ENCODE results near the gene TNS1. TPM values are rescaled to one million over a fixed set of nuclear protein-coding genes. Genes with fewer than 3 reads are reported as not detected.

The TNS1 gene
- total RNA-seq, 2 donors from 2014 or later: 4.4 to 44.9 TPM

DNA sequence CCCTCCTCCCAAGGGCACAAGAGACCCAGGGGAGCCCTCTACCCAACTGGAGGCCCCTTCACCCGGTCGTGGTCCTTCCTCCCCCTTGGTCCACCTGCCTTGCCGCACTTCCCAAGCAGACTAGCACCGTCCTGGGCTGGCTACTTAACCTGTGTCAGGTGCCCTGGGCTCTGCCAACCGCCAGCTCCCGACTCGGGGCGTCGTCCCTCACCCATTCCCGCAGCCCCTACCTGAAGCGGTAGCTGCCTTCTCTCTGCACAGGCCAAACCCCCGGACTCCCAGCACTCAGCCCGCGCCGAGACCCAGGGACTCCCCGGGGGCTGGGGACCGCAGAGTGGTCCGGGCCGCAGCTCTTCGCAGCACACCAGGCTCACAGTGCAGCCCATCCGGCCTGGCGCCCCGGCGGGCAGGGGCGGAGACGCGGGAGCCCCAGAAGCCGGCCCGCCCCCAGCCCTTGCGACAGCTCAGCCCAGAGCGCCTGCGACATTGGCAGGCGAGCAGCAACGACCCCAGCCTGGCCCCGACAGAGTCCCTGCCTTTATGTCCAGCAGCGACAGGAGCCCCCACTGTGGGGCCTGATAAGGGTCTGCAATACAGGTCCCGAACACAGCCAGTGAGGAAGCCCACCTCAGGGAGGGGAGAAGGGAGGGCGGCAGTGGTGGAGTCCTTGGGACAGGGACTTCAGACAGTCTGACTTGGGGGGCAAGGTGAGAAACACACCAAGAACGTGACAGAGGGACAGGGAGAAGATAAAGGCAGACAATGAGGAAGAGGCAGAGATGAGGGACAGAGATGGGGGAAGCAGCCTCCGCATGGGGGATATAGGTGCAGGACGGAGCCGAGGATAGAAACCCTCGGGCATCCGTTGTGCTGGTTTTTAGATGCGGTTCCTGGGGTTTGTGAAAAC is 31.0 kb upstream of the TNS1 start:
- peak overlapping the region; percentile 49 for H3K4me3 Mint-ChIP-seq
- peak overlapping the region; percentile 26 for H3K27ac Mint-ChIP-seq
- H3K4me1 Mint-ChIP-seq: no peaks in the 10 kb centered on the region
- no peaks in the 10 kb centered on the region for H3K36me3 Mint-ChIP-seq (ENCODE audit: low read depth)
- H3K9me3 Mint-ChIP-seq: no peaks in the 10 kb centered on the region
- H3K27me3 Mint-ChIP-seq: no peaks in the 10 kb centered on the region
- peak; percentile 2 for ATAC-seq (replicated peaks)

DNA sequence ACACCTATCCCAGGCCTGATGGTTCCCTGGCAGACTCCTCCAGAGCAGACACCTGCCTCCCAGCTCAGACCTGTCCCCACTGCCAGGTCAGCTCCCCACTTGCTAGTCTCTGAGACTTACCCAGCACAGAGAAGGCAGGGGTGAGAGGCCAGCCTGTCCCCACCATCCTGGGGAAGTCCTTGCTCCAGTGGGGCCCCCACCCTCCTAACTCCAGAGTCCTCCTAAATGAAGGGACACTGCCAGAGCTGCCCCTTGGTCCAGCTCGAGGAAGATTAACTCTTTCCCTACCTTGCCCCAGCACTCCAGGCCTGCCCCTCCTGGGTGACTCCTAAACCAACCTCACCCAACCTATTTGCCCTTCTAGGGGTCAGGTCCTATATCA is 30.4 kb upstream of the TNS1 start:
- H3K27ac Mint-ChIP-seq: no peak overlapping the region
- H3K4me3 Mint-ChIP-seq: no peak overlapping the region
- no peak for ATAC-seq (replicated peaks)
- H3K4me1 Mint-ChIP-seq: no peaks in the 10 kb centered on the region
- no peaks in the 10 kb centered on the region for H3K36me3 Mint-ChIP-seq (ENCODE audit: low read depth)
- H3K9me3 Mint-ChIP-seq: no peaks in the 10 kb centered on the region
- no peaks in the 10 kb centered on the region for H3K27me3 Mint-ChIP-seq

DNA sequence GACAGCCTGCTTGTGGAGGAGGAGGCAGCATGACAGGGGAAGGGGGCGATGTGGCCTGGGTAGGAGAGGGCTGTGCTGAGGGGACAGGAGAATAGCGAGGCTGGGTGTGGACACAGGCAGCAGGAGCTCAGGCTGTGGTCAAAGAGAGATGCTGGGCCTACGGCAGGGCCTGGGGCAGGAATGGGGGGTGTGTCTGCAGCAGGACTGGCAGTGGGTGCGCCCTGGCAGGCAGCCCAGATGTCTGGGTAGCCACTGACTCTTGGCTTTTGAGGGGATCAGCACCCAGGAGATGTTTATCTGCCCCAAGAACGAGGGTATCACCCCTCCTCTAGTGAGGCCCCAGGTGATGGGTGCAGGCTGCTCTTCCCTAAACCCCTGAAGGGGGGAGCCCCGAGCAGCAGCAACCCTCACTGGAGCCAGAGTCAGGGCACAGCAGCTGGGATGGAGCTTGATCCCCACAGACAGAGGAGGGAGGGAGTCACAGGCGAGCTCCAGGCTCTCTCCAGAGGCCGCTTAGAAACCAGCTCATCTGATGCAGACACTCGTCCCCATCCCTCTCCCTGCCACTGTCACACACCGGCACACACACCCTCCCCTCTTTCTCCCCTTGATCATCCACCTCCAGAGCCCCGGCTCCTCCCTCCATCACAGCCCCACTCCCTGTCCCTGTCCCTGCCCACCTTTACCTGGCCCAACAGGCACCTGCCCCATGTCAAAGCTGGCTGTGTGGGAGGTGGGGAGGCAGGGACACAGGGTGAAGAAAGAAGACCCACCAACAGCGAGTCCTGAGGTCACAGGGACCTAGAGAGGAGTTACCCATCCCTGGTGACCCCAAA is 29.8 kb upstream of the TNS1 start:
- Mint-ChIP-seq H3K9me3 (no peaks in the 10 kb centered on the region), H3K36me3 (ENCODE audit: low read depth) (no peaks in the 10 kb centered on the region), H3K27me3 (no peaks in the 10 kb centered on the region), H3K4me1 (no peaks in the 10 kb centered on the region), H3K4me3 (no peak overlapping the region), H3K27ac (no peak overlapping the region)
- ATAC-seq (replicated peaks): no peak

DNA sequence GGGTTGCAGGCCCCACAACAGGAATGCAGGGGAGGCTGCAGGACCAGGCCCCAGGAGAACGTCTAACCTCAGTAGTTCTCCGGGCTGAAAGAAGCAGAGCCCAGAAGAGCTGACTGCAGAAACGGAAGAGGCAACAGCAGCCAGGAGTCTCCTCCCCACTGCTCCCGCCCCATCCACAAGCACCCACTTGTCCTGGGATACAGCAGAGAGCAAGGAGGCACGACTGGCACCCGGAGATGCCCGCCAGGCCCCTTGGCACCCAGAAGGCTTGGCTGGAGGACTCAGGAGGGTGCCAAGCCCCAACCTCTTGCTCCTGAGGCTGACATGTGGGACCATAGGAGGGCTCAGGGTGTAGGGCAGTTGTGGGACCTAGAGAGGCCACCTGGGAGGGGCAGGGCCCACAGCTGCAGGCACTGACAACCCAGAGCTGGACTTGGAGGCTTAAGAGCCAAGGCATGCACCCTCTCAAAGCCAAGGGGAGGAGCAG is 29.0 kb upstream of the TNS1 start:
- Mint-ChIP-seq H3K4me3 (no peak overlapping the region), H3K27ac (no peak overlapping the region), H3K36me3 (ENCODE audit: low read depth) (no peaks in the 10 kb centered on the region), H3K4me1 (no peaks in the 10 kb centered on the region), H3K27me3 (no peaks in the 10 kb centered on the region), H3K9me3 (no peaks in the 10 kb centered on the region)
- ATAC-seq (replicated peaks): no peak

DNA sequence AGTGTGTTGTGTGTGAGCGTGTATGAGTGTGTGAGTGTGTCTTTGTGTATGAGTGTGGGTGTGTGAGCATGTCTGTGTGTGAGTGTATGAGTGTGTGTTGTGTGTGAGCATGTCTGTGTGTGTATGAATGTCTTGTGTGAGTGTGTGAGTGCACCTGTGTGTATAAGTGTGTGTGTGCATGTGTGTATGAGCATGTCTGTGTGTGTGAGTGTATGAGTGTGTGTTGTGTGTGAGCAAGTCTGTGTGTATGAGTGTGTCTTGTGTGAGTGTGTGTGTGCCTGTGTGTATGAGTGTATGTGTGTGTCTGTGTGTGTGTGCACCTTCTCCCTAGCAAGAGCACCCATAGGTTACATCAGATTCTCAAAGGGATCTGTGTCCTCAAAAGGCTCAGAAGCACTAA is 28.5 kb upstream of the TNS1 start:
- Mint-ChIP-seq H3K27me3 (no peaks in the 10 kb centered on the region), H3K4me3 (no peak overlapping the region), H3K9me3 (no peaks in the 10 kb centered on the region), H3K36me3 (ENCODE audit: low read depth) (no peaks in the 10 kb centered on the region), H3K4me1 (no peaks in the 10 kb centered on the region), H3K27ac (no peak overlapping the region)
- no peak for ATAC-seq (replicated peaks)

DNA sequence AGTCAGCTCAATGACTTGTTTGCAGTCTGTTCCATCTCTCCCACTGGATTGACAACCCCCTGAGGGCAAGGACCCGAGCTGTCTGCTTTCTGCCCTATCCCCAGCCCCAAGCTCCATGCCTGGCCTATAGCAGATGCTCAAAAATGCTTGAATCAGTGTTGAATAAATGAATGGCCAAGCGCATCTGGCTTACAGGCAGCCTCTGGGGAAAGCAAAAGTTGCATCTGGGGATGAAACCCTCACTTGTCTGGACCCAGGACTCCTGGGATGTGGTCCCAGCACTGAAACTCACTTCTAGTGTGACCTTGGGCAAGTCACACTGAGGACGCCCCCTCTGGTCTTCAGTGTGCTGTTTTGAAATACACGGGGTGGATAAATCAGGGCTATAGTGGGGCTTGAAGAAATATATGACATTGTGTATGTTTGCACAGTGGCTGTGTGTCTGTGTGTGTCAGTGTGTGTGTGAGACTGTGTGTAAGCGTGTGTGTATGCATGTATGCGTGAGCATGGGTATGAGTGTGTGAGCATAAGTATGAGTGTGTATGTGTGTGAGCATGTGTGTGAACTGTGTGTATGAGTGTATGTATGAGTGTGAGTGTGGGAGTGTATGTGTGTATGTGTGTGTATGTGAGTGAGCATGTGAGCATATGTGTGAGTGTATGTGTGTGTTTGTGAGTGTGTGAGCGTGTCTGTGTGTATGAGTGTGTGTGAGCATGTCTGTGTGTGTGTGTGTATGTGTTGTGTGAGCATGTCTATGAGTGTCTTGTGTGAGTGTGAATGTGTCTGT is 27.8 kb upstream of the TNS1 start:
- H3K27me3 Mint-ChIP-seq: no peaks in the 10 kb centered on the region
- no peaks in the 10 kb centered on the region for H3K4me1 Mint-ChIP-seq
- no peaks in the 10 kb centered on the region for H3K36me3 Mint-ChIP-seq (ENCODE audit: low read depth)
- no peak overlapping the region for H3K4me3 Mint-ChIP-seq
- no peak for ATAC-seq (replicated peaks)
- H3K9me3 Mint-ChIP-seq: no peaks in the 10 kb centered on the region
- H3K27ac Mint-ChIP-seq: no peak overlapping the region

DNA sequence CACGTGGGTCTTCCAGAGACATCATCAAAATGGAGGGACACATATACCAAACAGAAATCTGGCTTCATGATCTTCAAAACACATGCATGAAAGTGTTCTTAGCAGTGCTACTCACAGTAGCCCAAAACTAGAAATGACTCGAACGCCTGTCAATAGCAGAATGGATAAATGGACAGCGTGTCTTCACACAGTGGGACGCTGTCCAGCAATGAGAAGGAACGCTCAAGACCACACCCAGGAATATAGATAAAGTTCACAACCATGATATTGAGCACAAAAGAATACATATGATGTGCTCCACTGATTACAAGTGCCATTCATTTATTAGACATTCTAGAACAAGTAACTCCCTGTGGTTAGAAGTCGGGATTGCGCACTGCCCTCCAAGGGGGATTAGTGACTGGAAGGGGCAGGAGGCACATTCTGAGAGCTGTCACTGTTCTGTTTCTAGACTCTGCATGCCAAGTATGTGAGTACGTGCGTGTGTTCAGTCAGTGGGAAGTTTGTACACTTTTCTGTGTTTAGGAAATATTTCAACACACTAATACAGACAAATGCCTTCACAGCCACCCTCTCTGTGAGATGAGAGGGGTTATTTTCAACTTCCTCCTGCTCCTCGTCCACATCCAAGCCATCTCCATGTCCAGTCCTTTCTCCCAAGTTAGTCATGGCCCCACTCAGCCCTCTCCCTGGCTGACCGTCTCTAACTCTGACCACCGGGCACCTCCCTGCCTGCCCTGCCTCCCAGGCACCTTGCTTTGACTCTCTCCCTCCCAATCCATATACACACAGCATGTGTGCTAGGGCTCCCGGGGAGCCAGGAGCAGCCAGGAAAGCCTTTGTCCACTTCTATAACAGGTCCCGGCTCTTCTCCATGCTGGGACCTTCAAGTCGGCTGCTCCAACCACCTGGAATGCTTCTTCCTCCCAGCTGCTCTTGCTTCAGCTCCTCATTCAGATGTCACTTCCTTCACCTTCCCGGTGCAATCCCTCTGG is 26.9 kb upstream of the TNS1 start:
- Mint-ChIP-seq H3K9me3 (no peaks in the 10 kb centered on the region), H3K4me3 (no peak overlapping the region), H3K27me3 (no peaks in the 10 kb centered on the region), H3K4me1 (no peaks in the 10 kb centered on the region), H3K27ac (no peak overlapping the region), H3K36me3 (ENCODE audit: low read depth) (no peaks in the 10 kb centered on the region)
- ATAC-seq (replicated peaks): no peak

DNA sequence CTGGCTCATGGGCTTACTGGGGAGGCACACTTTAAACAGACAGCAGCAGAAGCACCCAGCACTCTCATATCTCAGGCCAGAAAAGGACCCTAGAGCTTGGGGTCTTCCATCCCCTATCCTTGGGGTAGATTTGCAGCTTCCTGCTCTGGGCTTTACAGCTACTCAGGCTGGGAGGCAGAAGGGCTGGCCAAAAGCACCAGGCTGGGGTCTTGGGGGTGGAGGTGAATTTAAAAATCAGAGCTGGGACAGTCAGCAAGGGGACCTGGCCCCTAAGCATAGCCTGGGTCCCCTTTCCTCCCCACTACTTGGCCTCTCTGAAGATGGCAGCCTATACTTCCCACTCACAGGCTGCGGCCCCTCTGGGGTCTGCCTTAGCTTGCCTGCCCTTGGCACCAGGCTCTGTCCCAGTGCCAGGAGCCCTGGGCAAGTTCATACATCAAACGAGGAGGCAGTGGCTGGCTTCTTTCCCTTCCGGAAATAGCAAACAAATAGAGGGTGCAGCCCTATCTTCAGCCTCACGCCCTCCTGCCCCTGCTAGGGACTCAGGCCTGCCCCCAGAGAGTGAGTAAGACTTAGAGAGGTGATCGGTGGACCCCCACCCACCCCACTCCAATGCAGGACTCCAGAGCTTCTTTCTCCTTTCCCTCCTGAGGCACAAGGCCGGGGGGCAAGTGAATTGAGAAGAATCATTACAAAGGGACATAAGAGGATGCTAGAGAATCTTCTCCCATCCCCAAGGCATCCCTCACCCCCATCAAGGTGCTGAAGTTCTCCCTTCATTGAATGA is 26.0 kb upstream of the TNS1 start:
- ATAC-seq (replicated peaks): no peak
- Mint-ChIP-seq H3K4me3 (no peak overlapping the region), H3K4me1 (no peaks in the 10 kb centered on the region), H3K27me3 (no peaks in the 10 kb centered on the region), H3K9me3 (no peaks in the 10 kb centered on the region), H3K27ac (peak overlapping the region; percentile 23), H3K36me3 (ENCODE audit: low read depth) (no peaks in the 10 kb centered on the region)

DNA sequence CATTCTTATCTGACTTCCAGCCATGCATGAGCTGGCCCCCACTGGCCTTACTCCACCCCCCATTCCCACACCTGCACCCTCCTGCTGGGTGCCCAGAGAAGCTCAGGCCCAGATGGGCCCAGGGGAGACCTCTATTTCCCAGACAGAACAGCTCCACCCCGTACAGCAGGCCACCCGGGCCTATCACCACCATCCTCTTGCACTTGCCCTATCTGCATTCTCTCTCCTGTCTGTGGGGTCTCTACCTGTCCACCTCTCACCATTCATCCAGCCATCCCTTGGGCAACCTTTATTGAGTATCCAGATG is 25.3 kb upstream of the TNS1 start:
- peak overlapping the region; percentile 23 for H3K27ac Mint-ChIP-seq
- H3K36me3 Mint-ChIP-seq (ENCODE audit: low read depth): no peaks in the 10 kb centered on the region
- no peak for ATAC-seq (replicated peaks)
- H3K9me3 Mint-ChIP-seq: no peaks in the 10 kb centered on the region
- H3K27me3 Mint-ChIP-seq: no peaks in the 10 kb centered on the region
- no peaks in the 10 kb centered on the region for H3K4me1 Mint-ChIP-seq
- H3K4me3 Mint-ChIP-seq: no peak overlapping the region

DNA sequence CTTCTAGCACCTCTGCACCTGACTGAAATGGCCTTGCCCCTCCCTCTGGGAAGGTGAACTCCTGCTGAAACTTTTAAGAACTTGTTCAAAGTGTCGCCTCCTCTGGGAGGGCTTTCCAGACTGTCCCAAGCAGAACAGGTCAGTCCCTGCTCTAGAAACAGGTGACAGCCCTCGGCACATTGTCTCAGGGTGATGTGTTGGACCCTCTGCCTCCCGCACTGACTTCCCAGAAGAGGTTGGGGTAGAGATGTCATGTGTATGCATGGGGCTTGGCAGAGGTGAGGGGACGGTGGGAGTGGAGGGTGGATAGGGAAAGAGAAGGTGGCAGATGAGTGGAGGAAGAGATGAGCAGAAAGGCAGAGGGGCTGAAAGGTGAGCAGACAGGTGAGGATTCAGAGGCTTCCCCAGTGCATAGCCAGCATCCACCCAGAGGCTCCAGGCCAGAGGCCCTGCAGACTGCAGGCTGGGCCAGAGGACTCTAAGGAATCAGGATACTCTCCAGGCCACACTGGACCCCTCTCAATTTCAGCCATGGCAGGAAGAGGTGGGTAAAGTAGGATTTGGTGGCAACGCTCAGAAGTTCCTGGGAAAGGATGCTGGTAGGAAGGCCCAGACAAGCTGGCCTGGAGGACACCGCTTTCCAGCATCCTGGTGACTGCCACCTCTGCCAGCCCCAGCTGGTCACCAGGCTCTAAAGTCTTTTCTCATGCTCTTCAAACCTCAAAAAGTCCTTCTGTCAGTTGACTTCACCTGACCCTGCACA is 24.8 kb upstream of the TNS1 start:
- H3K9me3 Mint-ChIP-seq: no peaks in the 10 kb centered on the region
- H3K4me3 Mint-ChIP-seq: no peak overlapping the region
- no peaks in the 10 kb centered on the region for H3K36me3 Mint-ChIP-seq (ENCODE audit: low read depth)
- H3K4me1 Mint-ChIP-seq: no peaks in the 10 kb centered on the region
- no peak for ATAC-seq (replicated peaks)
- no peaks in the 10 kb centered on the region for H3K27me3 Mint-ChIP-seq
- no peak overlapping the region for H3K27ac Mint-ChIP-seq

DNA sequence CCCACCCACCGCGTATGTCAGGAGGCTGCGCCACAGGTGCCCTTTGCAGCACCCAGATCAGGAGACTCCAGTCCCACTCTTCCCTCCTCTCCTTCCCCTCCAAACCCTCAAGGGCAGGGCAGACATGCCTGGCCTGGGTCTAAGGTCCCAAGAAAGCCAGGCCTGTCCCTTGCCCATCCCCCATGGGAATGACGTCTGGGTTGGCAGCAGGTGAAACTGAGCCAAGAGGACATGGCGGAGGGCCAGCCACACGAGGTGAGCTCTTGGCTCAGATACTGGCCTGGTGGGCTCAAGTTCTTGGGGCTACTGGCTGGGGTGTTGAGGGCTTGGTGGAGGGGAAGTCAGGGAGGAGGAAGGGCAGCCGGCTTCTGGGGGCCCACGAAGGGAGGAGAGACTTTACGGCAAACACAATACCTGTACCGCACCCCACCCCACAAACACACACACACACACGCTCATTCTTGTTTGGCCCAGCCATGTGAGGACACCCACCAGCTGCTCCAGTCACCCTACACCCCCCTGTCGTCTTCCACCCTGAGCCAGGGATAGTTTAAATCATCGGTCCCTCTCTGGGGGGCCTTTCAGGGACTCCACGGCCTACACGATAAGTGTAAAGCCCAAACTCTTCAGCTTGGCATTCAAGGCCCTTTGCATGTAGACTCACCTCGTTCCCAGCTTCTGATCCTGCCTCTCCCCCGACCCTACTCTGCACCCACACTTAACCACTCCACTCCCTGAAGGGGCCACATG is 24.1 kb upstream of the TNS1 start:
- ATAC-seq (replicated peaks): no peak
- Mint-ChIP-seq H3K27me3 (no peaks in the 10 kb centered on the region), H3K4me3 (no peak overlapping the region), H3K4me1 (no peaks in the 10 kb centered on the region), H3K9me3 (no peaks in the 10 kb centered on the region), H3K36me3 (ENCODE audit: low read depth) (no peaks in the 10 kb centered on the region), H3K27ac (no peak overlapping the region)

DNA sequence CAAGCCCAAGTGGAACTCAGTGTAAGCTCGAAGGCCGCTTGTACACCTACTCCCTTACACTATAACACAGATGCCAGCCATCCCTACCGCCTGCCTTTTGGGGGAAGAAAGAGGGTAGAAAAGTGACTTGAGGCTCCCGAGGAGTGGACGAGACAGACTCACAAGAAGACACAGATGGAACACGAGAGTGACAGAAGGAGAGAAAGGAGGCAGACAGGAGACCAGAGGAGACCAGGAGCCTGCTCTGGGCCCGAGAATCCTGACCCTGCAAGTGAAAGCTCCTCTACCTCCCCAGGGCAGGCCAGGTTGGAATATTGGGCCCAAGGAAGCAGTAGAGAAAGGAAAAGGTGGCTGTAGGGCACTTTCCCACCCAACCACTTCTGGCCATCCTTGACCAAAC is 23.4 kb upstream of the TNS1 start:
- Mint-ChIP-seq H3K9me3 (no peaks in the 10 kb centered on the region), H3K36me3 (ENCODE audit: low read depth) (no peaks in the 10 kb centered on the region), H3K27me3 (no peaks in the 10 kb centered on the region), H3K27ac (no peak overlapping the region), H3K4me3 (no peak overlapping the region), H3K4me1 (no peaks in the 10 kb centered on the region)
- no peak for ATAC-seq (replicated peaks)
